Measurements from ENCODE around the gene RALGAPB. TPM values are rescaled to one million over a fixed set of nuclear protein-coding genes. Genes with fewer than 3 reads are reported as not detected.

Gene RALGAPB
- total and polyA plus RNA-seq, 3 donors from 2014 or later: 49.9 to 64.7 (median 52.6) TPM

- Histone ChIP-seq H3K27ac (no peak overlapping the region), H3K27me3 (no peaks in the 10 kb centered on the region), H3K36me3 (ENCODE audit: low read depth, missing control alignments) (no peaks in the 10 kb centered on the region), H3K4me1 (peaks cover 5% of the 10 kb centered on the region), H3K9me3 (no peaks in the 10 kb centered on the region), H3K4me3 (no peak overlapping the region)
- no peak for TF ChIP-seq CTCF (IDR thresholded peaks at IDR 0.05)
- no peak for TF ChIP-seq POLR2A (IDR thresholded peaks at IDR 0.05)
- no peak for DNase-seq
- intact Hi-C loops (cut with DNase I; ENCODE audit: low total_unique reads): no loop called here
- 81 to 93% methylated on average over 4 of the region's 4 CpGs for WGBS, 2 donors
Measured at GRCh38 chr20:38583306-38583705, 110.7 kb downstream of the RALGAPB start.

GRCh38 chr20:38584099-38584763 lies 111.6 kb downstream of the RALGAPB start:
- Histone ChIP-seq H3K9me3 (no peaks in the 10 kb centered on the region), H3K4me1 (peaks cover 4% of the 10 kb centered on the region), H3K4me3 (no peak overlapping the region), H3K27me3 (no peaks in the 10 kb centered on the region), H3K27ac (no peak overlapping the region), H3K36me3 (ENCODE audit: low read depth, missing control alignments) (no peaks in the 10 kb centered on the region)
- intact Hi-C loops (cut with DNase I; ENCODE audit: low total_unique reads): no loop called here
- DNase-seq: no peak
- 55 to 64% methylated on average over 7 of the region's 7 CpGs for WGBS, 2 donors
- TF ChIP-seq POLR2A (IDR thresholded peaks at IDR 0.05): no peak
- TF ChIP-seq CTCF (IDR thresholded peaks at IDR 0.05): no peak

GRCh38 chr20:38585404-38586180 lies 112.9 kb downstream of the RALGAPB start:
- H3K27ac ChIP-seq: no peak overlapping the region
- no peaks in the 10 kb centered on the region for H3K27me3 ChIP-seq
- H3K36me3 ChIP-seq (ENCODE audit: low read depth, missing control alignments): no peaks in the 10 kb centered on the region
- no peaks in the 10 kb centered on the region for H3K4me1 ChIP-seq
- no peaks in the 10 kb centered on the region for H3K9me3 ChIP-seq
- no peak overlapping the region for H3K4me3 ChIP-seq
- intact Hi-C loops (cut with DNase I; ENCODE audit: low total_unique reads): no loop called here
- 88% methylated on average over 10 of the region's 10 CpGs for WGBS, 2 donors
- TF ChIP-seq CTCF (IDR thresholded peaks at IDR 0.05): no peak
- no peak for TF ChIP-seq POLR2A (IDR thresholded peaks at IDR 0.05)
- DNase-seq: no peak

GRCh38 chr20:38586181-38586525 lies 113.5 kb downstream of the RALGAPB start:
- TF ChIP-seq CTCF (IDR thresholded peaks at IDR 0.05) (no peak), POLR2A (IDR thresholded peaks at IDR 0.05) (no peak)
- DNase-seq: no peak
- 72 to 76% methylated on average over 2 to 3 of the region's 3 CpGs for WGBS, 2 donors
- H3K36me3 ChIP-seq (ENCODE audit: low read depth, missing control alignments): no peaks in the 10 kb centered on the region
- no peaks in the 10 kb centered on the region for H3K4me1 ChIP-seq
- no peak overlapping the region for H3K4me3 ChIP-seq
- no peak overlapping the region for H3K27ac ChIP-seq
- H3K9me3 ChIP-seq: no peaks in the 10 kb centered on the region
- H3K27me3 ChIP-seq: no peaks in the 10 kb centered on the region
- intact Hi-C loops (cut with DNase I; ENCODE audit: low total_unique reads): no loop called here

Data from testis (tissue), 3 donors.